HEK293 (cell line): Measurements from ENCODE around the gene CAPN1.

Source experiments
- CTCF ChIA-PET: fragments of 350-600 bp; formaldehyde crosslinking; extraction: SDS; loops from one replicate; lab custom pipeline; 2021; ENCODE audit warnings: antibody characterized with exemption; lab: Yijun Ruan, JAX
- POLR2A ChIA-PET: fragments of 300-600 bp; formaldehyde crosslinking; extraction: SDS; loops from one replicate; lab custom pipeline; 2020; ENCODE audit warnings: antibody characterized with exemption, inconsistent platforms; lab: Yijun Ruan, JAX
- H3K27ac ChIP-seq: fragments of 200-500 bp; sonication (Bioruptor generic); 2 replicates; pipeline ENCODE4 v1.5.1; 2014; ENCODE audit warnings: low read depth, low read length, control low read depth, inconsistent platforms; ENCODE audit errors: extremely low read depth
- H3K36me3 ChIP-seq, 2 experiments: fragments of 200-500 bp in 1 of 2; sonication (Bioruptor generic) in 1 of 2; 1 replicate in 1 of 2; 2 replicates in 1 of 2; pipeline ENCODE4 v1.5.1; 2014 to 2017; ENCODE audit warnings: inconsistent platforms in 2 of 2, low read length in 2 of 2; ENCODE audit not compliant: control insufficient read depth in 2 of 2, insufficient read depth in 1 of 2
- H3K4me1 ChIP-seq: fragments of 200-500 bp; sonication (Bioruptor generic); 2 replicates; pipeline ENCODE4 v1.5.1; 2014; ENCODE audit warnings: mild to moderate bottlenecking, low read length, inconsistent platforms; ENCODE audit not compliant: control insufficient read depth, insufficient read depth
- H3K4me3 ChIP-seq: 2 replicates; pipeline ENCODE4 v1.5.1; 2011; ENCODE audit warnings: low read depth, mild to moderate bottlenecking, control low read depth, low read length, moderate library complexity
- H3K9me3 ChIP-seq: fragments of 200-500 bp; sonication (Bioruptor generic); 2 replicates; pipeline ENCODE4 v1.5.1; 2014; ENCODE audit warnings: low read depth, low read length, inconsistent platforms; ENCODE audit not compliant: control insufficient read depth, insufficient read depth
- BCL11B ChIP-seq: fragments of 450-650 bp; formaldehyde crosslinking; IDR thresholded peaks from 2 replicates; pipeline ENCODE4 v1.5.1; 2016; ENCODE audit warnings: low read depth, missing biosample characterization, missing genetic modification characterization
- GFI1B ChIP-seq: fragments of 450-650 bp; formaldehyde crosslinking; IDR thresholded peaks from 2 replicates; pipeline ENCODE4 v1.5.1; 2016; ENCODE audit warnings: missing biosample characterization, missing genetic modification characterization
- HOXC10 ChIP-seq: sonication (generic); formaldehyde crosslinking; IDR thresholded peaks from 2 replicates; pipeline ENCODE4 v1.8.1; 2023; ENCODE audit warnings: mild to moderate bottlenecking, missing genetic modification reagents
- KLF1 ChIP-seq: fragments of 450-650 bp; formaldehyde crosslinking; IDR thresholded peaks from 2 replicates; pipeline ENCODE4 v1.5.1; 2016; ENCODE audit warnings: missing biosample characterization, missing genetic modification characterization
- KLF8 ChIP-seq: fragments of 450-650 bp; formaldehyde crosslinking; IDR thresholded peaks from 2 replicates; pipeline ENCODE4 v1.5.1; 2016; ENCODE audit warnings: missing biosample characterization, missing genetic modification characterization
- MEIS1 ChIP-seq: sonication (generic); formaldehyde crosslinking; IDR thresholded peaks from 2 replicates; pipeline ENCODE4 v1.8.1; 2022; ENCODE audit warnings: missing genetic modification reagents, mild to moderate bottlenecking, borderline replicate concordance
- PRDM1 ChIP-seq: fragments of 450-650 bp; formaldehyde crosslinking; IDR thresholded peaks from 2 replicates; pipeline ENCODE4; 2016; ENCODE audit warnings: missing biosample characterization, missing genetic modification characterization
- REPIN1 ChIP-seq: fragments of 450-650 bp; formaldehyde crosslinking; IDR thresholded peaks from 2 replicates; pipeline ENCODE4 v1.5.1; 2017; ENCODE audit warnings: missing biosample characterization, missing genetic modification characterization, low read depth
- SCRT2 ChIP-seq: fragments of 450-650 bp; formaldehyde crosslinking; IDR thresholded peaks from 2 replicates; pipeline ENCODE4 v1.5.1; 2016; ENCODE audit warnings: missing biosample characterization, missing genetic modification characterization
- SP7 ChIP-seq: fragments of 450-650 bp; formaldehyde crosslinking; IDR thresholded peaks from 2 replicates; pipeline ENCODE4 v1.5.1; 2016; ENCODE audit warnings: missing biosample characterization, missing genetic modification characterization
- TRIM28 ChIP-seq: IDR thresholded peaks from 2 replicates; pipeline ENCODE4 v1.6.1; 2011; ENCODE audit warnings: low read length, control low read depth, borderline replicate concordance
- ZEB2 ChIP-seq: fragments of 450-650 bp; formaldehyde crosslinking; IDR thresholded peaks from 2 replicates; pipeline ENCODE4 v1.5.1; 2016; ENCODE audit warnings: missing biosample characterization, missing genetic modification characterization
- ZIC2 ChIP-seq: fragments of 450-650 bp; formaldehyde crosslinking; IDR thresholded peaks from 2 replicates; pipeline ENCODE4 v1.5.1; 2016; ENCODE audit warnings: missing biosample characterization, missing genetic modification characterization
- ZNF138 ChIP-seq: fragments of 450-650 bp; formaldehyde crosslinking; IDR thresholded peaks from 2 replicates; pipeline ENCODE4 v1.5.1; 2016; ENCODE audit warnings: missing biosample characterization, missing genetic modification characterization, borderline replicate concordance
- ZNF221 ChIP-seq: fragments of 450-650 bp; formaldehyde crosslinking; IDR thresholded peaks from 2 replicates; pipeline ENCODE4 v1.5.1; 2017; ENCODE audit warnings: missing biosample characterization, missing genetic modification characterization, borderline replicate concordance
- ZNF324 ChIP-seq: fragments of 450-650 bp; formaldehyde crosslinking; IDR thresholded peaks from 2 replicates; pipeline ENCODE4 v1.5.1; 2016; ENCODE audit warnings: missing biosample characterization, missing genetic modification characterization
- ZNF416 ChIP-seq: fragments of 450-650 bp; formaldehyde crosslinking; IDR thresholded peaks from 2 replicates; pipeline ENCODE4 v1.5.1; 2016; ENCODE audit warnings: missing biosample characterization, missing genetic modification characterization
- ZNF48 ChIP-seq: fragments of 450-650 bp; formaldehyde crosslinking; IDR thresholded peaks from 2 replicates; pipeline ENCODE4 v1.5.1; 2016; ENCODE audit warnings: missing biosample characterization, missing genetic modification characterization
- ZNF555 ChIP-seq: fragments of 450-650 bp; formaldehyde crosslinking; conservative IDR thresholded peaks from 2 replicates; pipeline ENCODE4 v1.5.1; 2017; ENCODE audit warnings: missing biosample characterization, mild to moderate bottlenecking, missing genetic modification characterization, inconsistent platforms
- ZNF561 ChIP-seq: fragments of 450-650 bp; IDR thresholded peaks from 2 replicates; pipeline ENCODE4 v1.5.1; 2018; ENCODE audit warnings: missing biosample characterization, missing genetic modification characterization, borderline replicate concordance
- ZNF626 ChIP-seq: fragments of 450-650 bp; sonication (Bioruptor Pico); formaldehyde crosslinking; IDR thresholded peaks from 2 replicates; pipeline ENCODE4 v1.5.1; 2018; ENCODE audit warnings: missing biosample characterization, missing genetic modification characterization, inconsistent platforms
- ZNF777 ChIP-seq: fragments of 450-650 bp; formaldehyde crosslinking; IDR thresholded peaks from 2 replicates; pipeline ENCODE4 v1.5.1; 2017; ENCODE audit warnings: missing biosample characterization, missing genetic modification characterization, borderline replicate concordance
- ZNF830 ChIP-seq: fragments of 450-650 bp; IDR thresholded peaks from 2 replicates; pipeline ENCODE4 v1.5.0; 2018; ENCODE audit warnings: missing biosample characterization, missing genetic modification characterization, low read depth, mild to moderate bottlenecking, moderate library complexity
- ZNF843 ChIP-seq: fragments of 450-650 bp; formaldehyde crosslinking; IDR thresholded peaks from 2 replicates; pipeline ENCODE4 v1.5.1; 2016; ENCODE audit warnings: missing biosample characterization, missing genetic modification characterization
- TF ChIP-seq, protein P1 (sequence below): fragments of 450-650 bp; formaldehyde crosslinking; IDR thresholded peaks from 2 replicates; pipeline ENCODE4 v1.5.1; 2016; ENCODE audit warnings: missing biosample characterization, missing genetic modification characterization
- TF ChIP-seq, protein P2 (sequence below): fragments of 450-650 bp; formaldehyde crosslinking; IDR thresholded peaks from 2 replicates; pipeline ENCODE4 v1.5.1; 2016; ENCODE audit warnings: missing biosample characterization, missing genetic modification characterization
- TF ChIP-seq, protein P3 (sequence below): fragments of 450-650 bp; formaldehyde crosslinking; IDR thresholded peaks from 2 replicates; pipeline ENCODE4 v1.5.1; 2017; ENCODE audit warnings: missing biosample characterization, missing genetic modification characterization
- TF ChIP-seq, protein P4 (sequence below): fragments of 450-650 bp; formaldehyde crosslinking; IDR thresholded peaks from 2 replicates; pipeline ENCODE4 v1.5.1; 2016; ENCODE audit warnings: missing biosample characterization, missing genetic modification characterization

Gene CAPN1

DNA sequence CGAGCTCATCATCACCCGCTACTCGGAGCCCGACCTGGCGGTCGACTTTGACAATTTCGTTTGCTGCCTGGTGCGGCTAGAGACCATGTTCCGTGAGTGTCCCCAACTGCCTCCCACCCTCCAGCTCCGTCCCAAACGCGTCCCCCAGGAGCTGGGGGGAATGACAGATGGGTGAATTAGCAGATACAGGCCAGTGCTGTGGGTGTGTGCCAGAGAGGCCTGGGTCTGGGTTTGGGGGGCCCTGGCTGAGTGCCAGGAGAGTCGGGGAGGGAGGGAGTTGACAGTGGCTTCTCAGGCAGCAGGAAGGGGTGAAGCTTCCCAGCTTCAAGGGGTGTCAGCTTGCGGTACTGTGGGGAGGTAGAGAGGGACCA is 28.6 kb downstream of the CAPN1 start (continued):
- no peak for TF ChIP-seq BCL11B (tag by site-specific recombination)
- TF ChIP-seq, all 188 proteins: peak for 0

DNA sequence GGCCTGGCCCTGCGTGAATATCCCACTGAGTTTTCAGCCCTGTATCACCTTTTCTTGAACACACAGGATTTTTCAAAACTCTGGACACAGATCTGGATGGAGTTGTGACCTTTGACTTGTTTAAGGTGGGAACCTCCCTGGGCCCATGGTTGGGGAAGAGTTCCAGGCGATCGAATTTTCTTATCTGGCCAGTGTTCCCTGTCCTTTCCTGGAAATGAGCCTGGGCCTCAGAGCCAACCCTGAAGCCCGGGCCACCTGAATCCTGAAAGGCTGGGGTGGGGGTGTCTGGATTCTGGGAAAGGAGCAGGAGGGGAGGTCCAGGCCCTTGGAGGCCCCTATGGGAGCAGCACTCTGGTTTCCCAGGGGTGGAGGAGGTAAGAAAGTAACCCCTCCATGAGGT is 29.0 kb downstream of the CAPN1 start:
- TF ChIP-seq ZNF416 (tag by site-specific recombination) (no peak), SP7 (no peak), ZNF561 (tag by site-specific recombination) (no peak), KLF8 (no peak), MEIS1 (CRISPR knock-in tag) (no peak), ZEB2 (tag by site-specific recombination) (no peak), ZNF626 (tag by site-specific recombination) (no peak), REPIN1 (no peak), ZNF777 (tag by site-specific recombination) (no peak), ZNF324 (tag by site-specific recombination) (no peak), ZNF221 (tag by site-specific recombination) (no peak), KLF1 (tag by site-specific recombination) (no peak), GFI1B (tag by site-specific recombination) (no peak), ZNF843 (tag by site-specific recombination) (no peak), HOXC10 (no peak), ZIC2 (no peak)
- TF ChIP-seq, protein P1, sequence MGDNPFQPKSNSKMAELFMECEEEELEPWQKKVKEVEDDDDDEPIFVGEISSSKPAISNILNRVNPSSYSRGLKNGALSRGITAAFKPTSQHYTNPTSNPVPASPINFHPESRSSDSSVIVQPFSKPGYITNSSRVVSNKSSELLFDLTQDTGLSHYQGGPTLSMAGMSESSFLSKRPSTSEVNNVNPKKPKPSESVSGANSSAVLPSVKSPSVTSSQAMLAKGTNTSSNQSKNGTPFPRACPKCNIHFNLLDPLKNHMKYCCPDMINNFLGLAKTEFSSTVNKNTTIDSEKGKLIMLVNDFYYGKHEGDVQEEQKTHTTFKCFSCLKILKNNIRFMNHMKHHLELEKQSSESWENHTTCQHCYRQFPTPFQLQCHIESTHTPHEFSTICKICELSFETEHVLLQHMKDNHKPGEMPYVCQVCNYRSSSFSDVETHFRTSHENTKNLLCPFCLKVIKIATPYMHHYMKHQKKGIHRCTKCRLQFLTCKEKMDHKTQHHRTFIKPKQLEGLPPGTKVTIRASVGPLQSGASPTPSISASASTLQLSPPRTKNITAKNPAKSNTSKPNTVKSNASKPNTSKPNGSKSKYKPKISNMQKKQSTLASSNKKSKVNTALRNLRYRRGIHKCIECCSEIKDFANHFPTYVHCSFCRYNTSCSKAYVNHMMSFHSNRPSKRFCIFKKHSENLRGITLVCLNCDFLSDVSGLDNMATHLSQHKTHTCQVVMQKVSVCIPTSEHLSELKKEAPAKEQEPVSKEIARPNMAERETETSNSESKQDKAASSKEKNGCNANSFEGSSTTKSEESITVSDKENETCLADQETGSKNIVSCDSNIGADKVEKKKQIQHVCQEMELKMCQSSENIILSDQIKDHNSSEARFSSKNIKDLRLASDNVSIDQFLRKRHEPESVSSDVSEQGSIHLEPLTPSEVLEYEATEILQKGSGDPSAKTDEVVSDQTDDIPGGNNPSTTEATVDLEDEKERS: no peak
- CTCF ChIA-PET: interaction anchor here (2.2 kb wide), 1 partner anchor 40 kb away, joined by 5 read pairs; no protein-coding TSS in a partner anchor
- Histone ChIP-seq H3K27ac (no peak overlapping the region), H3K4me3 (no peak overlapping the region), H3K9me3 (no peaks in the 10 kb centered on the region), H3K36me3 (peaks cover 0 to 56% of the 10 kb centered on the region in 2 experiments; a peak in 1 of 3 replicates), H3K4me1 (no peaks in the 10 kb centered on the region)
- POLR2A ChIA-PET: interaction anchor here (0.6 kb wide), 1 partner anchor 61 kb away, joined by 4 read pairs; no protein-coding TSS in a partner anchor

DNA sequence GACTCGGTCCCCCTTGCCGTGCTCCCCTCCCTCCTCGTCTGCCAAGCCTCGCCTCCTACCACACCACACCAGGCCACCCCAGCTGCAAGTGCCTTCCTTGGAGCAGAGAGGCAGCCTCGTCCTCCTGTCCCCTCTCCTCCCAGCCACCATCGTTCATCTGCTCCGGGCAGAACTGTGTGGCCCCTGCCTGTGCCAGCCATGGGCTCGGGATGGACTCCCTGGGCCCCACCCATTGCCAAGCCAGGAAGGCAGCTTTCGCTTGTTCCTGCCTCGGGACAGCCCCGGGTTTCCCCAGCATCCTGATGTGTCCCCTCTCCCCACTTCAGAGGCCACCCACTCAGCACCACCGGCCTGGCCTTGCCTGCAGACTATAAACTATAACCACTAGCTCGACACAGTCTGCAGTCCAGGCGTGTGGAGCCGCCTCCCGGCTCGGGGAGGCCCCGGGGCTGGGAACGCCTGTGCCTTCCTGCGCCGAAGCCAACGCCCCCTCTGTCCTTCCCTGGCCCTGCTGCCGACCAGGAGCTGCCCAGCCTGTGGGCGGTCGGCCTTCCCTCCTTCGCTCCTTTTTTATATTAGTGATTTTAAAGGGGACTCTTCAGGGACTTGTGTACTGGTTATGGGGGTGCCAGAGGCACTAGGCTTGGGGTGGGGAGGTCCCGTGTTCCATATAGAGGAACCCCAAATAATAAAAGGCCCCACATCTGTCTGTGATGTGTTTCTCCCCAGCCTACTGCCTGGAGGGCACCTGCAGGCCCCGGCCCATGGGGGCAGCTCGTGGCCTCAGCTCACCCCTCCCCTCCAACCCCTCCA is 29.8 kb downstream of the CAPN1 start:
- H3K4me3 ChIP-seq: no peak overlapping the region
- ChIA-PET CTCF (interaction anchor here (0.7 to 2.2 kb wide), 2 partner anchors 39 to 162 kb away, joined by 3 to 5 read pairs; no protein-coding TSS in a partner anchor), POLR2A (interaction anchor here (0.6 kb wide), 1 partner anchor 62 kb away, joined by 4 read pairs; no protein-coding TSS in a partner anchor)
- H3K36me3 ChIP-seq: peaks cover 0 to 48% of the 10 kb centered on the region in 2 experiments; a peak in 1 of 3 replicates
- no peaks in the 10 kb centered on the region for H3K9me3 ChIP-seq
- H3K27ac ChIP-seq: no peak overlapping the region
- no peaks in the 10 kb centered on the region for H3K4me1 ChIP-seq
- TF ChIP-seq, protein P2, sequence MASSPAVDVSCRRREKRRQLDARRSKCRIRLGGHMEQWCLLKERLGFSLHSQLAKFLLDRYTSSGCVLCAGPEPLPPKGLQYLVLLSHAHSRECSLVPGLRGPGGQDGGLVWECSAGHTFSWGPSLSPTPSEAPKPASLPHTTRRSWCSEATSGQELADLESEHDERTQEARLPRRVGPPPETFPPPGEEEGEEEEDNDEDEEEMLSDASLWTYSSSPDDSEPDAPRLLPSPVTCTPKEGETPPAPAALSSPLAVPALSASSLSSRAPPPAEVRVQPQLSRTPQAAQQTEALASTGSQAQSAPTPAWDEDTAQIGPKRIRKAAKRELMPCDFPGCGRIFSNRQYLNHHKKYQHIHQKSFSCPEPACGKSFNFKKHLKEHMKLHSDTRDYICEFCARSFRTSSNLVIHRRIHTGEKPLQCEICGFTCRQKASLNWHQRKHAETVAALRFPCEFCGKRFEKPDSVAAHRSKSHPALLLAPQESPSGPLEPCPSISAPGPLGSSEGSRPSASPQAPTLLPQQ (tag by site-specific recombination): no peak
- TF ChIP-seq TRIM28 (no peak), ZNF555 (no peak), ZNF138 (tag by site-specific recombination) (no peak), SCRT2 (tag by site-specific recombination) (no peak), ZNF48 (tag by site-specific recombination) (no peak), PRDM1 (no peak), ZNF830 (tag by site-specific recombination) (no peak)
- TF ChIP-seq, protein P3, sequence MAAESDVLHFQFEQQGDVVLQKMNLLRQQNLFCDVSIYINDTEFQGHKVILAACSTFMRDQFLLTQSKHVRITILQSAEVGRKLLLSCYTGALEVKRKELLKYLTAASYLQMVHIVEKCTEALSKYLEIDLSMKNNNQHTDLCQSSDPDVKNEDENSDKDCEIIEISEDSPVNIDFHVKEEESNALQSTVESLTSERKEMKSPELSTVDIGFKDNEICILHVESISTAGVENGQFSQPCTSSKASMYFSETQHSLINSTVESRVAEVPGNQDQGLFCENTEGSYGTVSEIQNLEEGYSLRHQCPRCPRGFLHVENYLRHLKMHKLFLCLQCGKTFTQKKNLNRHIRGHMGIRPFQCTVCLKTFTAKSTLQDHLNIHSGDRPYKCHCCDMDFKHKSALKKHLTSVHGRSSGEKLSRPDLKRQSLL (tag by site-specific recombination): no peak
- TF ChIP-seq, protein P4, sequence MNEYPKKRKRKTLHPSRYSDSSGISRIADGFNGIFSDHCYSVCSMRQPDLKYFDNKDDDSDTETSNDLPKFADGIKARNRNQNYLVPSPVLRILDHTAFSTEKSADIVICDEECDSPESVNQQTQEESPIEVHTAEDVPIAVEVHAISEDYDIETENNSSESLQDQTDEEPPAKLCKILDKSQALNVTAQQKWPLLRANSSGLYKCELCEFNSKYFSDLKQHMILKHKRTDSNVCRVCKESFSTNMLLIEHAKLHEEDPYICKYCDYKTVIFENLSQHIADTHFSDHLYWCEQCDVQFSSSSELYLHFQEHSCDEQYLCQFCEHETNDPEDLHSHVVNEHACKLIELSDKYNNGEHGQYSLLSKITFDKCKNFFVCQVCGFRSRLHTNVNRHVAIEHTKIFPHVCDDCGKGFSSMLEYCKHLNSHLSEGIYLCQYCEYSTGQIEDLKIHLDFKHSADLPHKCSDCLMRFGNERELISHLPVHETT: no peak
